ENCODE measurements around the gene CCDC60. TPM values are rescaled to one million over a fixed set of nuclear protein-coding genes. Genes with fewer than 3 reads are reported as not detected.

The CCDC60 gene
- total and polyA plus RNA-seq, 2 of the 13 experiments (the other 11 are each of a cell fraction or from before 2014, with no cell fraction given) = not detected

- Histone ChIP-seq H3K4me3 (replicated peaks in 1 of 3; ENCODE audit: insufficient read depth in 1 of 3, low read depth in 2 of 3, low read length in 3 of 3) (no peak overlapping the region), H3K27me3 (ENCODE audit: control insufficient read depth in 1 of 2, insufficient read depth in 2 of 2, low read length in 2 of 2) (peaks cover 0 to 5% of the 10 kb centered on the region in 2 experiments; a peak in 1 of 5 replicates), H4K20me1 (ENCODE audit: insufficient read depth, low read length) (no peaks in the 10 kb centered on the region), H3K36me3 (replicated peaks in 1 of 2; ENCODE audit: control insufficient read depth in 1 of 2, insufficient read depth in 2 of 2, low read length in 2 of 2) (no peaks in the 10 kb centered on the region), H3K9ac (ENCODE audit: insufficient read depth, low read depth, low read length) (no peak overlapping the region), H3K79me2 (ENCODE audit: insufficient read depth, low read length) (no peaks in the 10 kb centered on the region), H3K4me2 (ENCODE audit: low read depth, low read length) (no peak overlapping the region), H2AFZ (ENCODE audit: low read length) (no peak overlapping the region), H3K4me1 (ENCODE audit: insufficient read depth, low read length) (no peaks in the 10 kb centered on the region), H3K9me3 (ENCODE audit: low read length) (no peaks in the 10 kb centered on the region), H3K27ac (ENCODE audit: extremely low read length, insufficient read depth, low read length) (no peak overlapping the region)
- TF ChIP-seq ZNF781 (CRISPR knock-in tag; IDR thresholded peaks at IDR 0.05; ENCODE audit: borderline replicate concordance, not compliant biosample characterization) = no peak
- no peak for TF ChIP-seq ZNF605 (CRISPR knock-in tag; IDR thresholded peaks at IDR 0.05)
- TF ChIP-seq GATA4 (IDR thresholded peaks at IDR 0.05; ENCODE audit: borderline replicate concordance, low read depth) = no peak
- ATAC-seq = no peak
- ChIA-PET CTCF (ENCODE audit: low intra/inter-chr PET ratio, low total read pairs) (no interaction called here), POLR2A (no interaction called here)
- no TSS peak for BruUV-seq (replicated peaks)
- FAIRE-seq = no peak
- in situ Hi-C loops (cut with HindIII; ENCODE audit: extremely low pct_ligation_motif_present, low pct_unique_long_range_greater_than_20kb) (no loop called here), intact Hi-C loops (cut with micrococcal nuclease; ENCODE audit: unreplicated experiment) (no loop called here)
- no peak for DNase-seq (ENCODE audit: low spot score)
- WGBS (ENCODE audit: low lambda C conversion rate) = 11% methylated on average over 6 of the region's 6 CpGs
These were observed 41.5 kb upstream of the CCDC60 start for GRCh38 chr12:119292893-119293630.

- no peak for FAIRE-seq
- no TSS peak for BruUV-seq (replicated peaks)
- POLR2A ChIA-PET = no interaction called here
- no peak overlapping the region for H3K9ac ChIP-seq (ENCODE audit: insufficient read depth, low read depth, low read length)
- H3K4me1 ChIP-seq (ENCODE audit: insufficient read depth, low read length) = no peaks in the 10 kb centered on the region
- no peaks in the 10 kb centered on the region for H3K9me3 ChIP-seq (ENCODE audit: low read length)
- no peaks in the 10 kb centered on the region for H3K36me3 ChIP-seq (replicated peaks in 1 of 2; ENCODE audit: control insufficient read depth in 1 of 2, insufficient read depth in 2 of 2, low read length in 2 of 2)
- no peaks in the 10 kb centered on the region for H3K79me2 ChIP-seq (ENCODE audit: insufficient read depth, low read length)
- no peaks in the 10 kb centered on the region for H4K20me1 ChIP-seq (ENCODE audit: insufficient read depth, low read length)
- H3K27me3 ChIP-seq (ENCODE audit: control insufficient read depth in 1 of 2, insufficient read depth in 2 of 2, low read length in 2 of 2) = peaks cover 0 to 5% of the 10 kb centered on the region in 2 experiments; a peak in 1 of 5 replicates
- intact Hi-C loops (cut with micrococcal nuclease; ENCODE audit: unreplicated experiment) = no loop called here
- H3K4me3 ChIP-seq (replicated peaks in 1 of 3; ENCODE audit: insufficient read depth in 1 of 3, low read depth in 2 of 3, low read length in 3 of 3) = no peak overlapping the region
- H2AFZ ChIP-seq (ENCODE audit: low read length) = no peak overlapping the region
- H3K27ac ChIP-seq (ENCODE audit: extremely low read length, insufficient read depth, low read length) = no peak overlapping the region
- in situ Hi-C loops (cut with HindIII; ENCODE audit: extremely low pct_ligation_motif_present, low pct_unique_long_range_greater_than_20kb) = no loop called here
- no peak for DNase-seq (ENCODE audit: low spot score)
- H3K4me2 ChIP-seq (ENCODE audit: low read depth, low read length) = no peak overlapping the region
- CTCF ChIA-PET (ENCODE audit: low intra/inter-chr PET ratio, low total read pairs) = no interaction called here
- TF ChIP-seq ZBTB1 (CRISPR knock-in tag; IDR thresholded peaks at IDR 0.05; ENCODE audit: borderline replicate concordance) (no peak), ZNF256 (CRISPR knock-in tag; conservative IDR thresholded peaks at IDR 0.05) (no peak), AGO1 (IDR thresholded peaks at IDR 0.05; ENCODE audit: low read depth, low read length, poor library complexity, severe bottlenecking) (no peak)
- WGBS (ENCODE audit: low lambda C conversion rate) = 6% methylated on average over 5 of the region's 5 CpGs
- ATAC-seq = no peak
These were observed 40.3 kb upstream of the CCDC60 start for GRCh38 chr12:119294211-119294610.
